Measurements from ENCODE around the gene TAF13. TPM values are rescaled to one million over a fixed set of nuclear protein-coding genes. Genes with fewer than 3 reads are reported as not detected.

TAF13 gene
- total RNA-seq, 2 experiments from 2014 or later: 25.9 to 26.5 TPM

DNA sequence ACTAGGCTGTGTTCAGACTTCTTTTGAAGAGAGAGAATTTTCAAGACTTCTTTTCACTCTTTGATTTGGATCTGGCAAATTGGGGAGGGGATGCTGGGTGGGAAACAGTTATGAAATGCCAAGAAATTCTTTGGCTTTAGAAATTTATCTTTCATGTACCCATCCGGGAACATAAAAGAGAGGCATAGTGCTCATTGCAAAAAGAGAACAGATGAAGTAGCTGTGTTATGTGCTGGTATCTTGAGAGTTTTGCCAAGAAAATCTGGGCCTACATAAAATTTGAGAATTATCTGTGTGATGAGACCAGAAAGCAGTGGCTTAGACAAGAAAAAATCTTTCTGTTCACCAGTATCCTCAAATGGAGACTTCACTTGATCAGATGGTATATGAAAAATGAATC lies 19.1 kb upstream of the TAF13 start:
- Mint-ChIP-seq H3K4me3 (no peak overlapping the region), H3K27ac (no peak overlapping the region), H3K36me3 (ENCODE audit: low read depth) (peaks cover 67% of the 10 kb centered on the region), H3K9me3 (no peaks in the 10 kb centered on the region), H3K4me1 (ENCODE audit: low read depth) (peaks cover 46% of the 10 kb centered on the region), H3K27me3 (no peaks in the 10 kb centered on the region)
- Histone ChIP-seq H3K9me3 (ENCODE audit: control insufficient read depth in 1 of 2, insufficient read depth in 1 of 2, low read length in 2 of 2) (peaks cover 0 to 6% of the 10 kb centered on the region in 2 experiments), H3K4me1 (ENCODE audit: insufficient read depth, low read length) (peaks cover 28% of the 10 kb centered on the region), H3K4me3 (ENCODE audit: low read length) (no peak overlapping the region), H3K27ac (ENCODE audit: low read depth in 1 of 2, low read length in 2 of 2) (no peak overlapping the region), H3K36me3 (ENCODE audit: insufficient read depth, low read length) (peaks cover 33% of the 10 kb centered on the region), H3K27me3 (ENCODE audit: control insufficient read depth in 1 of 2, insufficient read depth in 2 of 2, low read length in 2 of 2) (no peaks in the 10 kb centered on the region)
- DNase-seq: no peak
- CTCF ChIA-PET: interaction anchor here (1.2 kb wide), 1 partner anchor 18 kb away, joined by 4 read pairs; a partner anchor contains a TSS
- intact Hi-C loops (cut with DNase I, micrococcal nuclease): loop anchor here (5.0 kb wide), 4 partner anchors 53 to 332 kb away; partner anchors contain the start of genes CLCC1 (in 1 of the 2), PSMA5 (in 1 of the 2), SARS1 (in 1 of the 2) and WDR47 (in 1 of the 2)
- TF ChIP-seq CTCF (IDR thresholded peaks at IDR 0.05): no peak
- ATAC-seq (ENCODE audit: poor library complexity): no peak
- POLR2A ChIA-PET: no interaction called here

- Histone ChIP-seq H3K4me3 (ENCODE audit: low read length) (no peak overlapping the region), H3K27ac (ENCODE audit: low read depth in 1 of 2, low read length in 2 of 2) (no peak overlapping the region), H3K4me1 (ENCODE audit: insufficient read depth, low read length) (peaks cover 27% of the 10 kb centered on the region), H3K36me3 (ENCODE audit: insufficient read depth, low read length) (peaks cover 33% of the 10 kb centered on the region), H3K9me3 (ENCODE audit: control insufficient read depth in 1 of 2, insufficient read depth in 1 of 2, low read length in 2 of 2) (peaks cover 0 to 9% of the 10 kb centered on the region in 2 experiments), H3K27me3 (ENCODE audit: control insufficient read depth in 1 of 2, insufficient read depth in 2 of 2, low read length in 2 of 2) (no peaks in the 10 kb centered on the region)
- intact Hi-C loops (cut with DNase I, micrococcal nuclease): loop anchor here (5.0 kb wide), 3 partner anchors 52 to 333 kb away; partner anchors contain the start of genes CLCC1 (in 1 of the 2), PSMA5 (in 1 of the 2) and WDR47 (in 1 of the 2)
- POLR2A ChIA-PET: no interaction called here
- H3K36me3 Mint-ChIP-seq (ENCODE audit: low read depth): peaks cover 65% of the 10 kb centered on the region
- no peak overlapping the region for H3K4me3 Mint-ChIP-seq
- H3K27ac Mint-ChIP-seq: no peak overlapping the region
- ATAC-seq (ENCODE audit: poor library complexity) (no peak), DNase-seq (no peak)
- CTCF ChIA-PET: interaction anchor here (1.2 kb wide), 1 partner anchor 18 kb away, joined by 4 read pairs; a partner anchor contains a TSS
- no peak for TF ChIP-seq CTCF (IDR thresholded peaks at IDR 0.05)
- H3K4me1 Mint-ChIP-seq (ENCODE audit: low read depth): peaks cover 44% of the 10 kb centered on the region
- H3K27me3 Mint-ChIP-seq: no peaks in the 10 kb centered on the region
- H3K9me3 Mint-ChIP-seq: no peaks in the 10 kb centered on the region
These were observed 18.6 kb upstream of the TAF13 start for GRCh38 chr1:109094377-109094803.

DNA sequence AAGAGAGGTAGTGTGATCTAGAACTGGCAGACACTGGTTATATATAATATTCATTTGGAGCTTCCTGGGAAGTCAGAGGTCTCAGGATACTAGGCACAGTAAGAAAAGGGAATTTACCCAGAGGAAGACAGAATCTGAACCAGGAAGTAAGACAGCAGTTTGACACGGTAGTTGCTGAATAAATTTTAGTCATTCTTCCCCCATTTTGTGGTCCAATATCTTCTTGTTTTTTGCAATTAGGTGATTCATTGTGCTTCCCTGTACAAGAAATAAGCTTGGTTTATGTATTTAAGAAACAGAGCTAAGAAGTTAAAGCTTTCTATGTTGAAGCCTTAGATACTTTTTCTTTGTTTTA lies 16.0 kb upstream of the TAF13 start:
- peaks cover 33% of the 10 kb centered on the region for H3K36me3 ChIP-seq (ENCODE audit: insufficient read depth, low read length)
- Mint-ChIP-seq H3K4me1 (ENCODE audit: low read depth) (peaks cover 44% of the 10 kb centered on the region), H3K9me3 (no peaks in the 10 kb centered on the region), H3K4me3 (peak overlapping the region; percentile 97), H3K27me3 (no peaks in the 10 kb centered on the region), H3K36me3 (ENCODE audit: low read depth) (peaks cover 59% of the 10 kb centered on the region), H3K27ac (peak overlapping the region; percentile 94)
- H3K4me3 ChIP-seq (ENCODE audit: low read length): peak overlapping the region; percentile 98
- TF ChIP-seq CTCF (IDR thresholded peaks at IDR 0.05): no peak
- no peaks in the 10 kb centered on the region for H3K27me3 ChIP-seq (ENCODE audit: control insufficient read depth in 1 of 2, insufficient read depth in 2 of 2, low read length in 2 of 2)
- H3K9me3 ChIP-seq (ENCODE audit: control insufficient read depth in 1 of 2, insufficient read depth in 1 of 2, low read length in 2 of 2): peaks cover 0 to 14% of the 10 kb centered on the region in 2 experiments
- H3K27ac ChIP-seq (ENCODE audit: low read depth in 1 of 2, low read length in 2 of 2): peak overlapping the region in 1 of 2 donors; percentile 98
- DNase-seq (peak in 3 of 14 experiments; percentile 18 to 51 (median 47)), ATAC-seq (ENCODE audit: poor library complexity) (no peak)
- peaks cover 27% of the 10 kb centered on the region for H3K4me1 ChIP-seq (ENCODE audit: insufficient read depth, low read length)
- intact Hi-C loops (cut with DNase I, micrococcal nuclease): loop anchor here (2.0 to 5.0 kb wide), 5 partner anchors 15 to 335 kb away; partner anchors contain the start of genes TAF13 (in 2 of the 2), WDR47 (in 2 of the 2), CLCC1 (in 1 of the 2) and PSMA5 (in 1 of the 2)
- CTCF ChIA-PET: interaction anchor here (2.3 to 4.2 kb wide), 3 partner anchors 8 to 21 kb away, joined by 6 to 32 read pairs (median 26); partner anchors contain the start of genes ELAPOR1 and TAF13
- POLR2A ChIA-PET: interaction anchor here (0.6 to 4.6 kb wide), 5 partner anchors 8 to 399 kb away, joined by 3 to 112 read pairs (median 19); partner anchors contain the start of genes PRPF38B, TAF13 and WDR47
